Ishikawa (cell line): ENCODE results near the gene CALCOCO2.

Experiments
- CEBPB ChIP-seq: IDR thresholded peaks from 2 replicates; pipeline ENCODE4 v1.6.1; 2012
- CREB1 ChIP-seq: IDR thresholded peaks from 2 replicates; pipeline ENCODE4 v1.6.1; 2012; ENCODE audit warnings: low read depth
- EGR1 ChIP-seq: IDR thresholded peaks from 2 replicates; pipeline ENCODE4 v1.6.1; 2012
- EP300 ChIP-seq: IDR thresholded peaks from 2 replicates; pipeline ENCODE4 v1.6.1; 2012; ENCODE audit warnings: borderline replicate concordance
- FOXM1 ChIP-seq: IDR thresholded peaks from 2 replicates; pipeline ENCODE4 v1.6.1; 2012; ENCODE audit warnings: low read depth, borderline replicate concordance
- MAX ChIP-seq: IDR thresholded peaks from 2 replicates; pipeline ENCODE4 v1.6.1; 2012
- NFIC ChIP-seq: IDR thresholded peaks from 2 replicates; pipeline ENCODE4 v1.6.1; 2012
- RAD21 ChIP-seq: IDR thresholded peaks from 2 replicates; pipeline ENCODE4 v1.6.1; 2012; ENCODE audit warnings: low read depth
- TAF1 ChIP-seq: IDR thresholded peaks from 2 replicates; pipeline ENCODE4 v1.6.1; 2012; ENCODE audit warnings: low read depth, mild to moderate bottlenecking
- TCF12 ChIP-seq: IDR thresholded peaks from 2 replicates; pipeline ENCODE4 v1.6.1; 2012; ENCODE audit warnings: low read depth
- USF1 ChIP-seq: IDR thresholded peaks from 2 replicates; pipeline ENCODE4 v1.6.1; 2012
- YY1 ChIP-seq: IDR thresholded peaks from 2 replicates; pipeline ENCODE4 v1.6.1; 2012; ENCODE audit warnings: low read depth
- ZBTB7A ChIP-seq: IDR thresholded peaks from 2 replicates; pipeline ENCODE4 v1.6.1; 2012; ENCODE audit warnings: low read depth
- TF ChIP-seq, protein P1 (sequence below): IDR thresholded peaks from 2 replicates; pipeline ENCODE4 v1.6.1; 2012; ENCODE audit warnings: low read depth, mild to moderate bottlenecking

CALCOCO2 gene

GRCh38 chr17:48908047-48908843 is 77.4 kb downstream of the CALCOCO2 start, which contains the start of gene UBE2Z:
UBE2Z (plus strand) TSS chr17:48908407; CDS start chr17:48908504, 97 bp downstream.
- TF ChIP-seq FOXM1 (no peak), EGR1 (peak; percentile 62), TAF1 (peak; percentile 89), EP300 (peak; percentile 24; the same call in 1 of the 2 replicates), CREB1 (no peak; the same call in 1 of the 2 replicates), YY1 (peak; percentile 74), MAX (peak; percentile 54), TCF12 (peak; percentile 42; the same call in 1 of the 2 replicates)

- TF ChIP-seq TCF12 (no peak), EGR1 (0 out of 2 replicates have a peak, but pooled peaks have one; percentile 17)
These were observed 78.1 kb downstream of the CALCOCO2 start for GRCh38 chr17:48908853-48909394.

DNA sequence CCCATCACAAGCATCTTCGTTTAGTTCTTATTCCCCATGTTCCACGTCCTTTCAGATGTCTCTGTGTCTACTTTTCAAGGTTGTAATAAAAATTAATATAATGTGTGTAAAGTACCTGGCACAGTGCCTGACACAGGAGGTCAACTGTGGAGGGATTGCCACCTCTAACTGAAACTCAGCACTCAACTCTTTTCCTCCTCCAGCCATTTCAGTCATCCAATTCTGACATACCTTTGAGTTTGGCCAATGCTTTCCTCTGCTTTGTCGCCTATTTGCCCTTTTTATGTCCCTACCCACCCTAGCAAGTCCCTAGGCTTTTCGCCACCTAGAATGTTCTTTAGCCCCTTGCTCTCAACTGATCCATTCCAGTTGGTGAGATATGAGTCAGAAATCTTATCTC is 78.9 kb downstream of the CALCOCO2 start:
- TF ChIP-seq TCF12 = no peak
- no peak for TF ChIP-seq NFIC
- no peak for TF ChIP-seq CREB1
- TF ChIP-seq EP300 = no peak
- TF ChIP-seq CEBPB = no peak
- no peak for TF ChIP-seq MAX
- TF ChIP-seq FOXM1 = no peak
- no peak for TF ChIP-seq ZBTB7A
- TF ChIP-seq, protein P1, sequence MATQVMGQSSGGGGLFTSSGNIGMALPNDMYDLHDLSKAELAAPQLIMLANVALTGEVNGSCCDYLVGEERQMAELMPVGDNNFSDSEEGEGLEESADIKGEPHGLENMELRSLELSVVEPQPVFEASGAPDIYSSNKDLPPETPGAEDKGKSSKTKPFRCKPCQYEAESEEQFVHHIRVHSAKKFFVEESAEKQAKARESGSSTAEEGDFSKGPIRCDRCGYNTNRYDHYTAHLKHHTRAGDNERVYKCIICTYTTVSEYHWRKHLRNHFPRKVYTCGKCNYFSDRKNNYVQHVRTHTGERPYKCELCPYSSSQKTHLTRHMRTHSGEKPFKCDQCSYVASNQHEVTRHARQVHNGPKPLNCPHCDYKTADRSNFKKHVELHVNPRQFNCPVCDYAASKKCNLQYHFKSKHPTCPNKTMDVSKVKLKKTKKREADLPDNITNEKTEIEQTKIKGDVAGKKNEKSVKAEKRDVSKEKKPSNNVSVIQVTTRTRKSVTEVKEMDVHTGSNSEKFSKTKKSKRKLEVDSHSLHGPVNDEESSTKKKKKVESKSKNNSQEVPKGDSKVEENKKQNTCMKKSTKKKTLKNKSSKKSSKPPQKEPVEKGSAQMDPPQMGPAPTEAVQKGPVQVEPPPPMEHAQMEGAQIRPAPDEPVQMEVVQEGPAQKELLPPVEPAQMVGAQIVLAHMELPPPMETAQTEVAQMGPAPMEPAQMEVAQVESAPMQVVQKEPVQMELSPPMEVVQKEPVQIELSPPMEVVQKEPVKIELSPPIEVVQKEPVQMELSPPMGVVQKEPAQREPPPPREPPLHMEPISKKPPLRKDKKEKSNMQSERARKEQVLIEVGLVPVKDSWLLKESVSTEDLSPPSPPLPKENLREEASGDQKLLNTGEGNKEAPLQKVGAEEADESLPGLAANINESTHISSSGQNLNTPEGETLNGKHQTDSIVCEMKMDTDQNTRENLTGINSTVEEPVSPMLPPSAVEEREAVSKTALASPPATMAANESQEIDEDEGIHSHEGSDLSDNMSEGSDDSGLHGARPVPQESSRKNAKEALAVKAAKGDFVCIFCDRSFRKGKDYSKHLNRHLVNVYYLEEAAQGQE = no peak
- no peak for TF ChIP-seq RAD21
- TF ChIP-seq EGR1 = no peak
- TF ChIP-seq USF1 = no peak

- TF ChIP-seq USF1 (no peak), ZBTB7A (no peak), RAD21 (no peak), EP300 (no peak), MAX (no peak), EGR1 (no peak), FOXM1 (no peak), NFIC (no peak), YY1 (no peak), CREB1 (no peak), TCF12 (no peak)
These were observed 79.5 kb downstream of the CALCOCO2 start for GRCh38 chr17:48910370-48910769.

- TF ChIP-seq USF1 (no peak), NFIC (no peak)
- TF ChIP-seq, protein P1 = no peak
These were observed 81.6 kb downstream of the CALCOCO2 start for GRCh38 chr17:48912476-48912875.
